H9 (cell line): Measurements from ENCODE around the gene CEP63. TPM values are rescaled to one million over a fixed set of nuclear protein-coding genes. Genes with fewer than 3 reads are reported as not detected.

Experiments used
- DNase-seq: peaks from one replicate; pipeline ENCODE4 v3.0.0-alpha.2; 2017
- H2AFZ ChIP-seq: one replicate; pipeline ENCODE4 v1.6.1; 2013; ENCODE audit warnings: mild to moderate bottlenecking, low read length, control low read depth, moderate library complexity
- H2AK5ac ChIP-seq: 2 replicates; pipeline ENCODE4 v1.6.1; 2013; ENCODE audit warnings: low read length, control low read depth, mixed read lengths; ENCODE audit not compliant: insufficient read length
- H2BK120ac ChIP-seq: one replicate; pipeline ENCODE4 v1.6.1; 2013; ENCODE audit warnings: low read depth, mild to moderate bottlenecking, low read length, control low read depth, inconsistent platforms; ENCODE audit not compliant: poor library complexity, severe bottlenecking
- H2BK12ac ChIP-seq: 2 replicates; pipeline ENCODE4 v1.6.1; 2013; ENCODE audit warnings: low read length, control low read depth, mixed read lengths, low read depth; ENCODE audit not compliant: insufficient read length
- H2BK15ac ChIP-seq: 2 replicates; pipeline ENCODE4 v1.6.1; 2013; ENCODE audit warnings: low read depth, low read length, control low read depth
- H2BK20ac ChIP-seq: one replicate; pipeline ENCODE4 v1.6.1; 2013; ENCODE audit warnings: low read depth, mild to moderate bottlenecking, low read length, control low read depth, inconsistent platforms; ENCODE audit not compliant: poor library complexity, severe bottlenecking
- H2BK5ac ChIP-seq: 2 replicates; pipeline ENCODE4 v1.6.1; 2013; ENCODE audit warnings: low read length, control low read depth, mixed read lengths; ENCODE audit not compliant: insufficient read length
- H3K14ac ChIP-seq: 2 replicates; pipeline ENCODE4 v1.6.1; 2013; ENCODE audit warnings: low read length, control low read depth; ENCODE audit not compliant: insufficient read depth
- H3K18ac ChIP-seq: 2 replicates; pipeline ENCODE4 v1.6.1; 2013; ENCODE audit warnings: low read depth, mild to moderate bottlenecking, mixed read lengths, low read length, control low read depth; ENCODE audit not compliant: insufficient read length
- H3K23ac ChIP-seq: 2 replicates; pipeline ENCODE4 v1.6.1; 2013; ENCODE audit warnings: low read length, control low read depth, mixed read lengths, low read depth; ENCODE audit not compliant: insufficient read length
- H3K23me2 ChIP-seq: 2 replicates; pipeline ENCODE4 v1.6.1; 2013; ENCODE audit warnings: low read depth, mild to moderate bottlenecking, mixed read lengths, low read length, control low read depth; ENCODE audit not compliant: insufficient read length, poor library complexity, severe bottlenecking
- H3K27ac ChIP-seq: 2 replicates; pipeline ENCODE4 v1.5.1; 2013; ENCODE audit warnings: low read length, control low read depth, mixed read lengths, low read depth; ENCODE audit not compliant: insufficient read length
- H3K27me3 ChIP-seq: 2 replicates; pipeline ENCODE4 v1.6.1; 2013; ENCODE audit warnings: low read length, control low read depth, inconsistent platforms; ENCODE audit not compliant: insufficient read depth
- H3K4ac ChIP-seq: 2 replicates; pipeline ENCODE4 v1.6.1; 2013; ENCODE audit warnings: low read depth, mild to moderate bottlenecking, control low read depth, inconsistent platforms, low read length, moderate library complexity
- H3K4me1 ChIP-seq: 2 replicates; pipeline ENCODE4 v1.6.1; 2013; ENCODE audit warnings: low read length, control low read depth, inconsistent platforms; ENCODE audit not compliant: insufficient read depth
- H3K4me2 ChIP-seq: 2 replicates; pipeline ENCODE4 v1.6.1; 2013; ENCODE audit warnings: low read length, control low read depth, mixed read lengths; ENCODE audit not compliant: insufficient read length, insufficient read depth
- H3K56ac ChIP-seq: 2 replicates; pipeline ENCODE4 v1.6.1; 2013; ENCODE audit warnings: low read depth, mild to moderate bottlenecking, mixed read lengths, low read length, control low read depth; ENCODE audit not compliant: insufficient read length
- H3K79me1 ChIP-seq: 2 replicates; pipeline ENCODE4 v1.6.1; 2013; ENCODE audit warnings: low read depth, mild to moderate bottlenecking, moderate library complexity, low read length, control low read depth, inconsistent platforms; ENCODE audit not compliant: insufficient read depth, poor library complexity, severe bottlenecking
- H3K79me2 ChIP-seq: 2 replicates; pipeline ENCODE4 v1.6.1; 2013; ENCODE audit warnings: low read length, control low read depth, inconsistent platforms; ENCODE audit not compliant: insufficient read depth
- H3K9ac ChIP-seq: 2 replicates; pipeline ENCODE4 v1.6.1; 2013; ENCODE audit warnings: low read length, control low read depth, mixed read lengths; ENCODE audit not compliant: insufficient read length; ENCODE audit errors: extremely low read depth
- H3K9me3 ChIP-seq: one replicate; pipeline ENCODE4 v1.6.1; 2013; ENCODE audit warnings: low read depth, low read length, inconsistent platforms; ENCODE audit not compliant: control insufficient read depth
- H3T11ph ChIP-seq: one replicate; pipeline ENCODE4 v1.6.1; 2013; ENCODE audit warnings: mild to moderate bottlenecking, low read length, control low read depth, inconsistent platforms
- H4K20me1 ChIP-seq: one replicate; pipeline ENCODE4 v1.6.1; 2013; ENCODE audit not compliant: control insufficient read depth, insufficient read length, insufficient read depth
- H4K5ac ChIP-seq: 2 replicates; pipeline ENCODE4 v1.6.1; 2013; ENCODE audit warnings: low read depth, mild to moderate bottlenecking, mixed read lengths, low read length, control low read depth; ENCODE audit not compliant: insufficient read length
- H4K8ac ChIP-seq: replicated peaks from 2 replicates; pipeline ENCODE4 v1.6.1; 2013; ENCODE audit warnings: low read length, control low read depth, mixed read lengths, low read depth; ENCODE audit not compliant: insufficient read length
- H4K91ac ChIP-seq: 2 replicates; pipeline ENCODE4 v1.6.1; 2013; ENCODE audit warnings: low read depth, mild to moderate bottlenecking, moderate library complexity, mixed read lengths, low read length, control low read depth; ENCODE audit not compliant: insufficient read length
- H3K27ac Mint-ChIP-seq, 3 experiments: 2 replicates in 2 of 3; 3 replicates in 1 of 3; pipeline ENCODE4 v1.8.0; 2020 to 2021; ENCODE audit warnings: mixed read lengths in 3 of 3, mild to moderate bottlenecking in 1 of 3, moderate library complexity in 1 of 3
- H3K27me3 Mint-ChIP-seq: 2 replicates; pipeline ENCODE4 v1.8.0; 2021; ENCODE audit warnings: low read depth, mild to moderate bottlenecking, moderate library complexity, mixed read lengths
- H3K36me3 Mint-ChIP-seq, 3 experiments: 2 replicates in 2 of 3; 3 replicates in 1 of 3; pipeline ENCODE4 v1.8.0; 2020 to 2021; ENCODE audit warnings: low read depth in 3 of 3, mixed read lengths in 3 of 3; ENCODE audit not compliant: insufficient read depth in 1 of 3
- H3K4me1 Mint-ChIP-seq, 2 experiments: 2 replicates each; pipeline ENCODE4 v1.8.0; 2020; ENCODE audit warnings: mixed read lengths in 2 of 2
- H3K4me3 Mint-ChIP-seq, 2 experiments: 2 replicates in 1 of 2; 3 replicates in 1 of 2; pipeline ENCODE4 v1.8.0; 2020 to 2021; ENCODE audit warnings: mild to moderate bottlenecking in 2 of 2, mixed read lengths in 2 of 2, moderate library complexity in 1 of 2
- H3K9me3 Mint-ChIP-seq, 2 experiments: 2 replicates in 1 of 2; 3 replicates in 1 of 2; pipeline ENCODE4 v1.8.0; 2020; ENCODE audit warnings: mild to moderate bottlenecking in 2 of 2, mixed read lengths in 2 of 2, moderate library complexity in 1 of 2
- WGBS: extraction: QIAGEN DNeasy Blood & Tissue Kit; methylation state at CpG from one replicate; pipeline ENCODE4 v1.1.7; 2013; ENCODE audit warnings: missing lambda C conversion rate, low lambda C conversion rate, mixed read lengths; ENCODE audit not compliant: insufficient read length; ENCODE audit errors: extremely low coverage; 5-methylcytosine and 5-hydroxymethylcytosine counted together
- total RNA-seq: library from RNA; stranded (reverse); gene quantifications from 2 replicates; pipeline ENCODE4 v1.2.1, GENCODE V29; 2021
- TF ChIP-seq, protein P1 (sequence below): fragments of 200-600 bp; sonication (generic); conservative IDR thresholded peaks from 3 replicates; pipeline ENCODE4 v1.8.0; 2021; ENCODE audit warnings: antibody characterized with exemption, mild to moderate bottlenecking

Gene CEP63
- total RNA-seq, 1 experiment from 2014 or later, result 16.2 TPM

DNA sequence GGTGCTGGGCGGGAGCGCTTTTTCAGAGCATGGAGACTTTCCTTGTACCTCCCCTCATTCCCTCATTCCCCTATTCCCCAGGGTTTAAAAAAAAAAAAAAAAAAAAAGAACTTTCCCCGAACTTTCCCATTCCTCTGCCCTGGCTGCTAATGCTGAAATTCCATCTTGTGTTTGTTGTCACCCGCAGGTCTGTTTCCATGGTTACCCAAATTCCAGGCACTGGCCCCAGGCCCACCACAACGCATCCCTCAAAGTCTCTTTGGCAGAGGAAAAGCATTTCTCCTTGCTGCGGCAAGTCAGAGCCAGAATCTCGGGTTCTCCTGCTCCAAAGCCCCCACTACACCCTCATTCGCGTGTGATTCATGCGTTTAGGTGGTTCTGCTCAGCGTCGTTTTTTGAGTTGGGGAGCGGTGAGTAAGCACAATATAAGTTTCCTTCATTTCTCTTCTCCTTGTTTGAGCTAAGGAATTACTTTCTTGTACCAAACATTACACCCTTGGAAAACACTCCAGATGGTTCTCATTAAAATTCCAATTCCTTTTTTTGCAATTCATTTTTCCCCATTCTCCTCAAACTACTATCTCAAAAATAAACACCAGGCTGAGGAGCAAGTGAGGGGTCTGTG is 21.7 kb upstream of the CEP63 start:
- no CpG with 5 or more reads among the region's 13 CpGs for WGBS
- Mint-ChIP-seq H3K27me3 (no peaks in the 10 kb centered on the region; the same call in 1 of the 2 replicates), H3K9me3 (no peaks in the 10 kb centered on the region), H3K4me3 (peak overlapping the region in 1 of 2 experiments; percentile 70; a peak in 4 of 5 replicates), H3K4me1 (peaks cover 26 to 38% of the 10 kb centered on the region in 2 experiments), H3K27ac (peak overlapping the region; percentile 57 to 98 (median 87)), H3K36me3 (no peaks in the 10 kb centered on the region)
- Histone ChIP-seq H3K14ac (peak overlapping the region; percentile 95), H3K27me3 (no peaks in the 10 kb centered on the region), H2BK120ac (peak overlapping the region; percentile 99), H2BK20ac (peak overlapping the region; percentile 100), H3K23me2 (peaks cover 3% of the 10 kb centered on the region), H3T11ph (peak overlapping the region; percentile 97), H3K4me2 (peak overlapping the region; percentile 52), H3K79me2 (no peaks in the 10 kb centered on the region), H3K27ac (peak overlapping the region; percentile 75), H2AFZ (no peak overlapping the region), H2BK15ac (no peak overlapping the region), H4K91ac (peak overlapping the region; percentile 46), H3K23ac (no peak overlapping the region), H3K9me3 (no peaks in the 10 kb centered on the region), H2AK5ac (no peak overlapping the region), H3K56ac (no peak overlapping the region), H3K18ac (peak overlapping the region; percentile 97), H4K20me1 (no peaks in the 10 kb centered on the region), H3K79me1 (no peaks in the 10 kb centered on the region), H3K9ac (peak overlapping the region; percentile 24), H3K4ac (peak overlapping the region; percentile 71), H4K8ac (no peak overlapping the region), H4K5ac (no peak overlapping the region), H2BK12ac (peak overlapping the region; percentile 89), H3K4me1 (peaks cover 9% of the 10 kb centered on the region; the same call in 1 of the 2 replicates), H2BK5ac (no peak overlapping the region)
- peak; percentile 90 for DNase-seq
- TF ChIP-seq, protein P1, sequence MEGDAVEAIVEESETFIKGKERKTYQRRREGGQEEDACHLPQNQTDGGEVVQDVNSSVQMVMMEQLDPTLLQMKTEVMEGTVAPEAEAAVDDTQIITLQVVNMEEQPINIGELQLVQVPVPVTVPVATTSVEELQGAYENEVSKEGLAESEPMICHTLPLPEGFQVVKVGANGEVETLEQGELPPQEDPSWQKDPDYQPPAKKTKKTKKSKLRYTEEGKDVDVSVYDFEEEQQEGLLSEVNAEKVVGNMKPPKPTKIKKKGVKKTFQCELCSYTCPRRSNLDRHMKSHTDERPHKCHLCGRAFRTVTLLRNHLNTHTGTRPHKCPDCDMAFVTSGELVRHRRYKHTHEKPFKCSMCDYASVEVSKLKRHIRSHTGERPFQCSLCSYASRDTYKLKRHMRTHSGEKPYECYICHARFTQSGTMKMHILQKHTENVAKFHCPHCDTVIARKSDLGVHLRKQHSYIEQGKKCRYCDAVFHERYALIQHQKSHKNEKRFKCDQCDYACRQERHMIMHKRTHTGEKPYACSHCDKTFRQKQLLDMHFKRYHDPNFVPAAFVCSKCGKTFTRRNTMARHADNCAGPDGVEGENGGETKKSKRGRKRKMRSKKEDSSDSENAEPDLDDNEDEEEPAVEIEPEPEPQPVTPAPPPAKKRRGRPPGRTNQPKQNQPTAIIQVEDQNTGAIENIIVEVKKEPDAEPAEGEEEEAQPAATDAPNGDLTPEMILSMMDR, result no peak
